ENCODE measurements around the gene SPHK1.

DNA sequence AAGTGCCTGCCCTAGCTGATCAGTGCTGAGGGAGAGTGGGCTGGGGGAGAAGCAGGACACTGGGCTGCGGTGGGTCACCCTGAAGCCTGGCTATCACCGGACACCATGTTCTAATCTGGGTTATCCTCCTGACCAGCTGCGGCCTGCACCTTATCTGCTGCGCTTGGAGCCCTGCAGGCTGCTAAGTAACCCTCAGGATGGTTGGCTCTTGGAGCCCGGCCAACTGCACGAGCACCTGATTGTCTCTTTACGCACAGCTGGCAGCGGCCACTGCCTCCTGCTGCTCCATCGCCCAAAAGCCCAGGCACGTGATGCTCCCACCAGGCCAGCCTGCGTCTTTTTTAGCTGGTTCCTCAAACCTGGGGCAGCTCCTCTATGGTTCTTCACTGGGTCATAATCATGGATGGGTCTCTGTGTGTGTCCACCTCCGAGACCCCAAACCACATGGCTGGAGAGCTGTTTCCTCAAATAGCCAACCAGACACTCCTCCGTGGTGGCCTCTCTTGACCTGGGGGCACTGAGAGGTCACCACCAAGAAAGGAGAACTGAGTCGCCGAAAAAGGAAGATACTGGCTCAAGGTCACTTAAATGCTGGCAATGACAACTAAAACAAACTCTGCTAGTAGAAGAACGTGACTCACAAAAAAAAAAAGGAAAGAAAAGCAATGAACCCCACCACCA, 21.7 kb downstream of the SPHK1 start:
- TF ChIP-seq POLR2A (IDR thresholded peaks at IDR 0.05; ENCODE audit: low read depth, low read length) (no peak), POLR2AphosphoS5 (IDR thresholded peaks at IDR 0.05; ENCODE audit: low read depth, low read length) (no peak), TAF1 (IDR thresholded peaks at IDR 0.05; ENCODE audit: borderline replicate concordance, low read depth, low read length) (no peak)
